Fibroblast of lung (primary cell): ENCODE results near the gene TAF11L14. TPM values are rescaled to one million over a fixed set of nuclear protein-coding genes. Genes with fewer than 3 reads are reported as not detected.
"Not testable (repeated sequence)": the region's sequence is repeated elsewhere in the genome, so short reads cannot be mapped to it uniquely, and the experiment has no call there.

Experiments
- DNase-seq, 2 donors: peaks; one replicate each; pipeline versions ENCODE4 v3.0.0 to v3.0.0-alpha.2; 2010; ENCODE audit warnings: low read depth in 2 of 2
- H2AFZ ChIP-seq: 2 replicates; pipeline ENCODE4 v1.5.1; 2012; ENCODE audit warnings: low read length, control low read depth, inconsistent platforms
- H3K27ac ChIP-seq: 2 replicates; pipeline ENCODE4 v1.5.1; 2011; ENCODE audit warnings: low read length, control low read depth; ENCODE audit not compliant: insufficient read depth
- H3K27me3 ChIP-seq: 2 replicates; pipeline ENCODE4 v1.5.1; 2011; ENCODE audit warnings: mild to moderate bottlenecking, low read length; ENCODE audit not compliant: control insufficient read depth, insufficient read depth
- H3K36me3 ChIP-seq: 2 replicates; pipeline ENCODE4 v1.5.1; 2011; ENCODE audit warnings: low read length; ENCODE audit not compliant: control insufficient read depth, insufficient read depth
- H3K4me1 ChIP-seq: 2 replicates; pipeline ENCODE4 v1.5.1; 2011; ENCODE audit warnings: low read length; ENCODE audit not compliant: control insufficient read depth, insufficient read depth; ENCODE audit errors: extremely low read depth
- H3K4me2 ChIP-seq: 2 replicates; pipeline ENCODE4 v1.5.1; 2011; ENCODE audit warnings: low read length, control low read depth; ENCODE audit not compliant: insufficient read depth; ENCODE audit errors: extremely low read depth
- H3K4me3 ChIP-seq, 4 experiments: fragments of 200-600 bp in 1 of 4; sonication (generic) in 1 of 4; replicated peaks in 1 of 4; 2 replicates each; pipeline ENCODE4 v1.5.1; 2011 to 2016; ENCODE audit warnings: low read length in 4 of 4, low read depth in 3 of 4, mild to moderate bottlenecking in 3 of 4, control low read depth in 2 of 4, inconsistent platforms in 1 of 4, mixed read lengths in 1 of 4; ENCODE audit not compliant: insufficient read depth in 1 of 4; ENCODE audit errors: control extremely low read depth in 1 of 4
- H3K79me2 ChIP-seq: 2 replicates; pipeline ENCODE4 v1.5.1; 2012; ENCODE audit warnings: mild to moderate bottlenecking, low read length, inconsistent platforms; ENCODE audit not compliant: control insufficient read depth, insufficient read depth
- H3K9ac ChIP-seq: 2 replicates; pipeline ENCODE4 v1.5.1; 2011; ENCODE audit warnings: mild to moderate bottlenecking, low read length, control low read depth; ENCODE audit not compliant: insufficient read depth
- H3K9me3 ChIP-seq: 2 replicates; pipeline ENCODE4 v1.5.1; 2012; ENCODE audit warnings: low read depth, low read length; ENCODE audit not compliant: control insufficient read depth, insufficient read depth
- H4K20me1 ChIP-seq: 2 replicates; pipeline ENCODE4 v1.5.1; 2011; ENCODE audit warnings: low read length; ENCODE audit not compliant: control insufficient read depth, insufficient read depth; ENCODE audit errors: extremely low read depth
- EZH2 ChIP-seq: IDR thresholded peaks from 2 replicates; pipeline ENCODE4 v1.5.1; 2012; ENCODE audit warnings: low read length, control low read depth, mild to moderate bottlenecking; ENCODE audit errors: missing control alignments
- polyA plus RNA-seq, 2 donors: library from polyadenylated mRNA; depleted of rRNA in 1 of 2; stranded (reverse) in 1 of 2; unstranded in 1 of 2; fragments of >200 nt; gene quantifications; 2 replicates each; pipeline ENCODE4 v1.2.1, GENCODE V29; 2011 to 2012; ENCODE audit warnings: missing spikeins in 1 of 2
- total RNA-seq: library from RNA; depleted of rRNA; stranded (reverse); fragments of >200 nt; gene quantifications from 2 replicates; pipeline ENCODE4 v1.2.1, GENCODE V29; 2014
- TF ChIP-seq, protein P1 (sequence below), 2 donors: IDR thresholded peaks in 1 of 2; conservative IDR thresholded peaks in 1 of 2; 1 replicate in 1 of 2; 2 replicates in 1 of 2; pipeline ENCODE4 v1.5.1; 2011 to 2012; ENCODE audit warnings: low read length in 2 of 2, control low read depth in 1 of 2, inconsistent platforms in 1 of 2, low read depth in 1 of 2, mild to moderate bottlenecking in 1 of 2

TAF11L14 gene
- total and polyA plus RNA-seq, 2 donors (not counting 1 experiment from before 2014, with no cell fraction given) = not detected

DNA sequence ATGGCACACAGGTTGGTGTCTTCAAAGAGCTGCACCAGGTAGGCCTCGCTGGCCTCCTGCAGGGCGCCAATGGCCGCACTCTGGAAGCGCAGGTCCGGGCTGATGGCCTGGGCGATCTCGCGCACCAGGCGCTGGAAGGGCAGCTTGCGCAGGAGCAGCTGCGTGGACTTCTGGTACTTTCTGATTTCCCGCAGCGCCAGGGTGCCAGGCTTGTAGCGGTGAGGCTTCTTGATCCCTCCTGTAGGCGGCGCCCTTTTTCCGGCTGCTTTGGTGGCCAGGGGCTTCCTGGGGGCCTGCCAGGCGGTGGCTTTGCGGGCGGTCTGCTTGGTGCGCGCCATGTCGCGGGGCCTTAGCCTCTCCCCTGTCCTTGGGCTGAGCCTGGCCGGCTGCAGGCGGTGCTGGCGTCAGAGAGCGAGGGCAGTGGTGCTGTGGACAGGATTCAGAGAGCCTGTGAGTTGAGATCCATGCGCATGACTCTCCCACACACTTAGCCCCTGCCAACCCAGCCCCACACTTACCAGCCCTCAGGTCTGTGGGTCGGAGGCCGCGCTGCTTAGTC, 21.0 kb downstream of the TAF11L14 start:
- not testable (repeated sequence) for H3K9ac ChIP-seq, H3K79me2 ChIP-seq, H3K4me2 ChIP-seq, H2AFZ ChIP-seq, H3K4me1 ChIP-seq, H3K4me3 ChIP-seq, DNase-seq, H3K36me3 ChIP-seq, H4K20me1 ChIP-seq, H3K27me3 ChIP-seq, H3K27ac ChIP-seq, H3K9me3 ChIP-seq

DNA sequence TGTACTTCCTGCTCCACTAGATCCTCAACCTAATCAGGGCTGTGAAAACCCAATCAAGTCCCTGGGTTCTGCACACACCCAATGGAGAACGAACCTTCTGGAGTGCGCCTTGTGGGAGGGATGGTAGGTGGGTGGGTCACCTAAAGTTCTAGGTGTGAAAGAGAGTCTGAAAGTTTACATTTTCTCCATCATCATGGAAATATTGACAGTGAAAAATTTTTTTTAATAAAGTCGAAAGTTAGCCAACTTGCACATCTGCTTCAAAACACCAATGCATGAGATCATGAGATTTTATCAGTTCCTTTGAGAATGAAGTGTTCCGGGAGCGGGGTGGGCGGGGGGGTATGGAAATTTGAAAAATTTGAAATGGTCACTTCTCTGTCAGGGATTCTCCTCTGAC, 21.7 kb downstream of the TAF11L14 start:
- Histone ChIP-seq H3K9me3 (no peaks in the 10 kb centered on the region), H3K36me3 (no peaks in the 10 kb centered on the region), H3K4me3 (no peak overlapping the region), H3K9ac (no peak overlapping the region), H2AFZ (no peak overlapping the region), H3K79me2 (no peaks in the 10 kb centered on the region), H3K27ac (no peak overlapping the region), H3K4me2 (no peak overlapping the region), H4K20me1 (no peaks in the 10 kb centered on the region), H3K4me1 (no peaks in the 10 kb centered on the region), H3K27me3 (no peaks in the 10 kb centered on the region)
- no peak for TF ChIP-seq EZH2
- TF ChIP-seq, protein P1, sequence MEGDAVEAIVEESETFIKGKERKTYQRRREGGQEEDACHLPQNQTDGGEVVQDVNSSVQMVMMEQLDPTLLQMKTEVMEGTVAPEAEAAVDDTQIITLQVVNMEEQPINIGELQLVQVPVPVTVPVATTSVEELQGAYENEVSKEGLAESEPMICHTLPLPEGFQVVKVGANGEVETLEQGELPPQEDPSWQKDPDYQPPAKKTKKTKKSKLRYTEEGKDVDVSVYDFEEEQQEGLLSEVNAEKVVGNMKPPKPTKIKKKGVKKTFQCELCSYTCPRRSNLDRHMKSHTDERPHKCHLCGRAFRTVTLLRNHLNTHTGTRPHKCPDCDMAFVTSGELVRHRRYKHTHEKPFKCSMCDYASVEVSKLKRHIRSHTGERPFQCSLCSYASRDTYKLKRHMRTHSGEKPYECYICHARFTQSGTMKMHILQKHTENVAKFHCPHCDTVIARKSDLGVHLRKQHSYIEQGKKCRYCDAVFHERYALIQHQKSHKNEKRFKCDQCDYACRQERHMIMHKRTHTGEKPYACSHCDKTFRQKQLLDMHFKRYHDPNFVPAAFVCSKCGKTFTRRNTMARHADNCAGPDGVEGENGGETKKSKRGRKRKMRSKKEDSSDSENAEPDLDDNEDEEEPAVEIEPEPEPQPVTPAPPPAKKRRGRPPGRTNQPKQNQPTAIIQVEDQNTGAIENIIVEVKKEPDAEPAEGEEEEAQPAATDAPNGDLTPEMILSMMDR (conservative IDR thresholded peaks at IDR 0.05 in 1 of 2, IDR thresholded peaks at IDR 0.05 in 1 of 2; ENCODE audit: low read depth in 1 of 2, low read length in 2 of 2) = no peak
- no peak for DNase-seq

DNA sequence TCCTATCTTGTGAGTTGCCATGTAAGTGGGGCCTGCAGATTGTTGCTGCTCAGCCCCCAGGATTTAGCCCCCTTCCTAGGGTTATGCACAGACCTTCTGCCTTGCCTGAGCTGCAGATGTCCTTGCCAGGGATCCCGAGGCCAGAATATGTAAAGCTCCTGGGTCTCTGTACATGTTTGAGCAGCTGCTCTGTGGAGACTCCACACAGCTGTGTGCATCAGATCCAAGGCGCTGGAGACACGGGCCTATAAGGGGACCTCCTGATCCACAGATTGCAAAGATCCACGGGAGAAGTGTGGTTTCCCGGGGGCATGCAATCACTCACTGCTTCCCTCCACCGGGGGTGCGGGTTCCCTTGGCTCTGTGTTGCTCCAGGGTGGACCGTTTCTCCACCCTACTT, 28.9 kb downstream of the TAF11L14 start:
- Histone ChIP-seq H3K36me3 (no peaks in the 10 kb centered on the region), H3K4me2 (no peak overlapping the region), H3K4me1 (no peaks in the 10 kb centered on the region), H3K27ac (no peak overlapping the region), H3K4me3 (no peak overlapping the region), H3K9me3 (no peaks in the 10 kb centered on the region), H4K20me1 (no peaks in the 10 kb centered on the region), H3K9ac (no peak overlapping the region), H2AFZ (no peak overlapping the region), H3K79me2 (no peaks in the 10 kb centered on the region), H3K27me3 (no peaks in the 10 kb centered on the region)
- TF ChIP-seq EZH2 = no peak
- TF ChIP-seq, protein P1 (conservative IDR thresholded peaks at IDR 0.05 in 1 of 2, IDR thresholded peaks at IDR 0.05 in 1 of 2; ENCODE audit: low read depth in 1 of 2, low read length in 2 of 2) = no peak
- no peak for DNase-seq
